Spleen (tissue), 11 donors: ENCODE data around the gene TMCC3. TPM values are rescaled to one million over a fixed set of nuclear protein-coding genes. Genes with fewer than 3 reads are reported as not detected.

Experiments used
- DNase-seq: peaks from one replicate; pipeline ENCODE4 v3.0.0-alpha.2; 2020
- H3K27ac ChIP-seq, 8 donors: fragments of 200-600 bp; sonication (generic) in 7 of 8; 1 replicate in 4 of 8; 2 replicates in 4 of 8; pipeline versions ENCODE4 v1.5.0 to v1.8.0; 2016 to 2021; ENCODE audit warnings: inconsistent platforms in 4 of 8, mild to moderate bottlenecking in 4 of 8, moderate library complexity in 1 of 8
- H3K27me3 ChIP-seq, 7 donors: fragments of 200-600 bp; sonication (generic) in 6 of 7; replicated peaks in 1 of 7; 1 replicate in 4 of 7; 2 replicates in 3 of 7; pipeline versions ENCODE4 v1.5.0 to v1.8.0; 2016 to 2021; ENCODE audit warnings: inconsistent platforms in 3 of 7, mild to moderate bottlenecking in 1 of 7
- H3K36me3 ChIP-seq, 6 donors: fragments of 200-600 bp; sonication (generic) in 5 of 6; 1 replicate in 4 of 6; 2 replicates in 2 of 6; pipeline versions ENCODE4 v1.5.0 to v1.8.0; 2016 to 2021; ENCODE audit warnings: inconsistent platforms in 2 of 6
- H3K4me1 ChIP-seq, 6 donors: fragments of 200-600 bp; sonication (generic) in 5 of 6; 1 replicate in 3 of 6; 2 replicates in 3 of 6; pipeline versions ENCODE4 v1.5.0 to v1.8.0; 2016 to 2021; ENCODE audit warnings: inconsistent platforms in 3 of 6
- H3K4me3 ChIP-seq, 8 donors: fragments of 200-600 bp; sonication (generic) in 7 of 8; 1 replicate in 4 of 8; 2 replicates in 4 of 8; pipeline versions ENCODE4 v1.5.0 to v1.8.0; 2016 to 2021; ENCODE audit warnings: inconsistent platforms in 4 of 8, mild to moderate bottlenecking in 4 of 8, moderate library complexity in 2 of 8
- H3K9me3 ChIP-seq, 8 donors: fragments of 200-600 bp; sonication (generic) in 7 of 8; 1 replicate in 4 of 8; 2 replicates in 4 of 8; pipeline versions ENCODE4 v1.5.0 to v1.8.0; 2016 to 2021; ENCODE audit warnings: inconsistent platforms in 4 of 8
- CTCF ChIP-seq, 11 experiments: fragments of 200-600 bp in 7 of 11; fragments of 450-650 bp in 4 of 11; sonication (generic) in 4 of 11; IDR thresholded peaks in 8 of 11; conservative IDR thresholded peaks in 3 of 11; 1 replicate in 7 of 11; 2 replicates in 4 of 11; pipeline versions ENCODE4 v1.4.0 to v1.8.0; 2016 to 2021; ENCODE audit warnings: antibody characterized with exemption in 11 of 11, inconsistent platforms in 4 of 11, mild to moderate bottlenecking in 1 of 11
- POLR2A ChIP-seq, 3 donors: fragments of 450-650 bp; IDR thresholded peaks; one replicate each; pipeline ENCODE4 v1.5.1; 2017; ENCODE audit warnings: antibody characterized with exemption in 3 of 3, mild to moderate bottlenecking in 1 of 3
- POLR2AphosphoS5 ChIP-seq, 3 donors: sonication (generic); formaldehyde crosslinking; IDR thresholded peaks; one replicate each; pipeline ENCODE4 v1.5.1; 2017; ENCODE audit warnings: antibody characterized with exemption in 3 of 3
- WGBS, 5 donors: extraction: QIAGEN DNeasy Blood & Tissue Kit in 3 of 5; methylation state at CpG; one replicate each; pipeline versions ENCODE4 v1.1.5 to v1.1.7; 2013 to 2018; 5-methylcytosine and 5-hydroxymethylcytosine counted together
- intact Hi-C: fragments of 100-400 bp; cut with DNase I; formaldehyde crosslinking; loops from one replicate; pipeline ENCODE4 v1.15.0; 2023; ENCODE audit warnings: low total_unique reads
- polyA plus RNA-seq, 3 donors: library from polyadenylated mRNA; stranded (reverse); fragments of 200-250 nt; gene quantifications; one replicate each; pipeline ENCODE4 v1.2.1, GENCODE V29; 2013
- total RNA-seq, 7 donors: library from RNA; depleted of rRNA in 3 of 7; stranded (reverse); fragments of >200 nt in 3 of 7; fragmentation: NEBNext Ultra II Directional in 4 of 7; extraction: Animal tissue kit (Norgen Biotek cat#: 25700) in 4 of 7; gene quantifications; one replicate each; pipeline versions ENCODE4 v1.1.0 to v1.2.1, GENCODE V29; 2016 to 2021
- donor health status: healthy with polysubstance abuse.
- donor health status: DM: no; HTN: no; CAD: no; lungs with moderate emphysema.
- donor health status: DM: no; HTN: no; CAD: no.
- donor health status: Bipolar disorder and iron deficiency.
- donor health status: healthy.
- donor health status: DM: no; HTN: no; CAD: no.
- donor health status: DM: yes; HTN: yes; CAD: no.

The TMCC3 gene
- total and polyA plus RNA-seq, 10 donors = 2.9 to 41.3 (median 27.7) TPM

DNA sequence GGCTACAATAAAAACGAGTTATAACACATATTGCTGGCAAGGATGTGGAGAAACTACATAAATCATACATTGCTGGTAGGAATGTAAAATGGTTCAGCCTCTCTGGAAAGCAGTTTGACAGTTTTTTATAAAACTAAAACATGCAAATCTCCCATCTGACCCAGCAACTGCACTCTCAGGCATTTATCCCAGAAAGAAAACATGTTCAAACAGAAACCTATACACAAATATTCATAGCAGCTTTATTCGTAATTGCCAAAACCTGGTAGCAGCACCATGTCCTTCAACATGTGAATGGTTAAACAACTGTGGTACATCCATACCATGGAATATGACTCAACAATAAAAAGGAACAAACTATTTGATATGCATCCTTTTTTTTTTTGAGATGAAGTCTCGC lies 10.1 kb upstream of the TMCC3 start:
- intact Hi-C loops = no loop called here
- no peak overlapping the region for H3K4me3 ChIP-seq
- peaks cover 0 to 26% (median 12%) of the 10 kb centered on the region in 6 donors for H3K4me1 ChIP-seq
- TF ChIP-seq CTCF (IDR thresholded peaks at IDR 0.05 in 8 of 11, conservative IDR thresholded peaks at IDR 0.05 in 3 of 11) = no peak
- TF ChIP-seq POLR2A (IDR thresholded peaks at IDR 0.05) = no peak
- TF ChIP-seq POLR2AphosphoS5 (IDR thresholded peaks at IDR 0.05) = no peak
- no peaks in the 10 kb centered on the region for H3K9me3 ChIP-seq
- no peak overlapping the region for H3K27ac ChIP-seq
- DNase-seq = no peak
- H3K36me3 ChIP-seq = no peaks in the 10 kb centered on the region
- 70 to 80% (median 72%) methylated on average over 3 of the region's 3 CpGs for WGBS, 5 donors
- no peaks in the 10 kb centered on the region for H3K27me3 ChIP-seq

DNA sequence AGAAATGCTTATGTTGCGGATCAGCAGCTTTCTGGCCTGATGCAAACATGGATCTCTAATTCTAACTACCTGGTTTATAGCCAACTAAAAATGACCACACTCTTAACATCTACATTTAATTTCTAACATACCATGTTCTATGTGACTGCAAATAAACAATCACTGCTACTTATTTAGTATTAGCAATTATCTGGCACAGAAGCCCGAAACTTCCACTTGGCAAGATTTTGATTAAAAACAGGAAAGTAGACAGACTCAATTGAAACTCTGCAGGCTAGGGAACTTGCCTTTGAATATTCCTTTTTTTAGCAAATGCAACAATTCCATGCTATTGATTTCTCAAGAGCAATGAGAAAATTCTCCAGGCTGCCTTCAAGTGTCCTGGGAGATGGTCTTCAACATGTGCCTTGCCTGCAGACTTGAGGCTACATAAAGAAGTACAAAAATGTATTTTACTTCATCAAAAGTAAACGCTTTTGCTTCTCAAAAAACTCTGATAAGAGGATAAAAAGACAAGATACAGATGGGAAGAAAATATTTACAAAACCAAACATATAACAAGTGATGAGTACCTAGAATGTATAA lies 9.1 kb upstream of the TMCC3 start:
- intact Hi-C loops = no loop called here
- Histone ChIP-seq H3K27me3 (no peaks in the 10 kb centered on the region), H3K36me3 (no peaks in the 10 kb centered on the region), H3K27ac (no peak overlapping the region), H3K4me3 (no peak overlapping the region), H3K9me3 (no peaks in the 10 kb centered on the region), H3K4me1 (peaks cover 0 to 26% (median 12%) of the 10 kb centered on the region in 6 donors)
- DNase-seq = no peak
- TF ChIP-seq POLR2AphosphoS5 (IDR thresholded peaks at IDR 0.05) (no peak), POLR2A (IDR thresholded peaks at IDR 0.05) (no peak), CTCF (IDR thresholded peaks at IDR 0.05 in 8 of 11, conservative IDR thresholded peaks at IDR 0.05 in 3 of 11) (no peak)
- WGBS, 5 donors = 79 to 94% (median 87%) methylated on average over 3 of the region's 3 CpGs

- H3K4me1 ChIP-seq = peaks cover 0 to 23% (median 10%) of the 10 kb centered on the region in 6 donors
- H3K36me3 ChIP-seq = no peaks in the 10 kb centered on the region
- TF ChIP-seq CTCF (IDR thresholded peaks at IDR 0.05 in 8 of 11, conservative IDR thresholded peaks at IDR 0.05 in 3 of 11) (no peak), POLR2A (IDR thresholded peaks at IDR 0.05) (no peak)
- no peaks in the 10 kb centered on the region for H3K27me3 ChIP-seq
- 19 to 32% (median 21%) methylated on average over 1 of the region's 1 CpG for WGBS, 5 donors
- H3K27ac ChIP-seq = no peak overlapping the region
- H3K9me3 ChIP-seq = no peaks in the 10 kb centered on the region
- intact Hi-C loops = no loop called here
- no peak overlapping the region for H3K4me3 ChIP-seq
- no peak for DNase-seq
Measured at GRCh38 chr12:94658931-94659330, 8.6 kb upstream of the TMCC3 start.

DNA sequence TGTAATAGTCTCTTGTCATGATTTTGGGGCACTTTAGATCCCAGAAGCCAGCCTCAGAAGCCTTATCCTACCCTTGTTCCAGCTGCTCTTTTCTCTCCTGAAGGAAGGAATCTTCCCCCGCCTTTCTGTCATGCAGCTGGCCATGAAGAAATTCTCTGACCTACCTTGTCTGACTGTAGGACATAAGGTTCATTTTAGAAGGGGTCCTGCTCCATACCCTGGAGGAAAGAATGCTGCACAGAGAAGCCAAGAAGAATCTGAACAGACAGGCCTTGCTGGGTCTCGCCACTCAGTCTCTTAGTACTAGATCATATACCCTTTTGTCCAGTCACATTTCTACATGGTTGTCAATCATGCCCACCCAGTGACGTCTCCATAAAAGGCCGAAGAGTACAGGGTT lies 6.2 kb upstream of the TMCC3 start:
- no peaks in the 10 kb centered on the region for H3K9me3 ChIP-seq
- no peak overlapping the region for H3K27ac ChIP-seq
- DNase-seq = no peak
- WGBS, 5 donors = 90 to 96% (median 95%) methylated on average over 4 of the region's 4 CpGs
- peaks cover 0 to 1% (median 0%) of the 10 kb centered on the region in 7 donors for H3K27me3 ChIP-seq
- intact Hi-C loops = no loop called here
- TF ChIP-seq POLR2A (IDR thresholded peaks at IDR 0.05) (no peak), CTCF (IDR thresholded peaks at IDR 0.05 in 8 of 11, conservative IDR thresholded peaks at IDR 0.05 in 3 of 11) (no peak), POLR2AphosphoS5 (IDR thresholded peaks at IDR 0.05) (no peak)
- H3K4me3 ChIP-seq = no peak overlapping the region
- no peaks in the 10 kb centered on the region for H3K36me3 ChIP-seq
- H3K4me1 ChIP-seq = peaks cover 0 to 8% (median 0%) of the 10 kb centered on the region in 6 donors
